Type B pancreatic cell (in vitro differentiated cells): ENCODE data around the gene RANBP3L. TPM values are rescaled to one million over a fixed set of nuclear protein-coding genes. Genes with fewer than 3 reads are reported as not detected.
"Not testable (repeated sequence)": the region's sequence is repeated elsewhere in the genome, so short reads cannot be mapped to it uniquely, and the experiment has no call there.

Source experiments
- DNase-seq: peaks from one replicate; pipeline ENCODE4 v3.0.0; 2021; ENCODE audit warnings: mixed read lengths; ENCODE audit not compliant: unreplicated experiment; ENCODE audit errors: extremely low spot score
- H3K27ac Mint-ChIP-seq: 2 replicates; pipeline ENCODE4 v1.8.0; 2021; ENCODE audit warnings: mild to moderate bottlenecking, mixed read lengths
- H3K27me3 Mint-ChIP-seq: 2 replicates; pipeline ENCODE4 v1.8.0; 2021; ENCODE audit warnings: mixed read lengths
- H3K36me3 Mint-ChIP-seq: 2 replicates; pipeline ENCODE4 v1.8.0; 2021; ENCODE audit warnings: mixed read lengths
- H3K4me1 Mint-ChIP-seq: one replicate; pipeline ENCODE4 v1.8.0; 2021; ENCODE audit warnings: mixed read lengths; ENCODE audit not compliant: unreplicated experiment
- H3K4me3 Mint-ChIP-seq: 2 replicates; pipeline ENCODE4 v1.8.0; 2021; ENCODE audit warnings: mild to moderate bottlenecking, mixed read lengths
- H3K9me3 Mint-ChIP-seq: 2 replicates; pipeline ENCODE4 v1.8.0; 2021; ENCODE audit warnings: mixed read lengths
- CTCF ChIP-seq: fragments of 200-600 bp; sonication (generic); conservative IDR thresholded peaks from 2 replicates; pipeline ENCODE4 v1.5.0; 2021; ENCODE audit warnings: antibody characterized with exemption, mild to moderate bottlenecking
- total RNA-seq: library from RNA; stranded (reverse); gene quantifications from 2 replicates; pipeline ENCODE4 v1.2.1, GENCODE V29; 2021; ENCODE audit warnings: low replicate concordance

Gene RANBP3L
- total RNA-seq, 1 donor from 2014 or later = 0.53 TPM

DNA sequence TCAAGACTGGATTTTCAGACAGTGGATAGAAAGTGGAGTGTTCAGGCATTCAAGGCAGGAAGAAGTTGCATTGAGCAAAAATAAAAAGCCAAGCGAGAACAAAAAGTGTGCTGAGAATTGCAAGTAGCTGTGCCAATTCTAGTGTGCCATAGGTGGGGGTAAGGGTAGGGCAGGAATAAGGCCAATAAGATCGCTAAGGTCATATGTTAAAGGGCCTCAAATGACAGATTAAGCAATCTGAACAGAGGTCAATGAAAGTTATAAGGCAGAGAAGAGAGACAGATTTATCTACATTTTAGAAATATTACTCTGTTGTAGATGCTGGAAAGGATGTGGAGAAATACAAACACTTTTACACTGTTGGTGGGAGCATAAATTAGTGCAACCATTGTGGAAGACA lies 96.4 kb downstream of the RANBP3L start:
- no peak overlapping the region for H3K4me3 Mint-ChIP-seq
- no peak overlapping the region for H3K27ac Mint-ChIP-seq
- H3K27me3 Mint-ChIP-seq = no peaks in the 10 kb centered on the region
- no peaks in the 10 kb centered on the region for H3K9me3 Mint-ChIP-seq
- no peak for TF ChIP-seq CTCF
- no peak for DNase-seq
- H3K4me1 Mint-ChIP-seq = no peaks in the 10 kb centered on the region
- H3K36me3 Mint-ChIP-seq = peaks cover 23% of the 10 kb centered on the region

DNA sequence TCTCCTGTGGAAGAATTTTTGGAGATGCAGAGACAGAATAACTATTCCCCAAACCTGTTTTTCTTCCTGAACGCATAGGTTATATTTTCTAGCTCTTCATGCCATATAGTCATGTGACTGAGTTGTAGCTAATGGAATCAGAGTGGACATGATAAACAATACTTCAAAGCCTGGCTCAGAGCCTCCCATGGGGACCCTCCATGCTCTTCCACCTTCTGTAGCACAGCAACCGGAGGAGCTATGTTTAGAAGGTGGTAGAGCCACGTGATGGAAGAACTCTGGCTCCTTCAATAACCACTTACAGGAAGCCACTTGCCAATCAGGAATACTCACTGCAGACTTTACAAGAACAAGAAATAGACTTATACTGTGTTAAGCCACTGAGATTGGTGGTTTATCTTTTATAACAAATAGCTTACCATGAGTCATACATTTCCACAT lies 99.2 kb downstream of the RANBP3L start:
- H3K36me3 Mint-ChIP-seq = peaks cover 24% of the 10 kb centered on the region
- TF ChIP-seq CTCF = no peak
- no peaks in the 10 kb centered on the region for H3K9me3 Mint-ChIP-seq
- H3K27ac Mint-ChIP-seq = no peak overlapping the region
- no peaks in the 10 kb centered on the region for H3K4me1 Mint-ChIP-seq
- H3K4me3 Mint-ChIP-seq = no peak overlapping the region
- DNase-seq = no peak
- no peaks in the 10 kb centered on the region for H3K27me3 Mint-ChIP-seq

- no peaks in the 10 kb centered on the region for H3K4me1 Mint-ChIP-seq
- H3K9me3 Mint-ChIP-seq = no peaks in the 10 kb centered on the region
- no peak overlapping the region for H3K27ac Mint-ChIP-seq
- no peak for TF ChIP-seq CTCF
- no peaks in the 10 kb centered on the region for H3K27me3 Mint-ChIP-seq
- DNase-seq = no peak
- no peak overlapping the region for H3K4me3 Mint-ChIP-seq
- peaks cover 26% of the 10 kb centered on the region for H3K36me3 Mint-ChIP-seq
These were observed 101.2 kb downstream of the RANBP3L start for GRCh38 chr5:36200513-36200912.

- H3K4me1 Mint-ChIP-seq = no peaks in the 10 kb centered on the region
- H3K36me3 Mint-ChIP-seq = peaks cover 21% of the 10 kb centered on the region
- TF ChIP-seq CTCF = no peak
These were observed 102.1 kb downstream of the RANBP3L start for GRCh38 chr5:36199620-36200019.

GRCh38 chr5:36198783-36199182 lies 102.9 kb downstream of the RANBP3L start:
- DNase-seq, H3K4me3 Mint-ChIP-seq, H3K9me3 Mint-ChIP-seq, H3K27ac Mint-ChIP-seq, H3K27me3 Mint-ChIP-seq, H3K4me1 Mint-ChIP-seq: not testable (repeated sequence)
- peaks cover 21% of the 10 kb centered on the region for H3K36me3 Mint-ChIP-seq

More at GRCh38 chr5:36199620-36200019, 102.1 kb downstream of the RANBP3L start:
- Mint-ChIP-seq H3K4me3 (no peak overlapping the region), H3K27me3 (no peaks in the 10 kb centered on the region), H3K9me3 (no peaks in the 10 kb centered on the region), H3K27ac (no peak overlapping the region)
- DNase-seq = no peak

Other genes with a start within 250 kb of the RANBP3L start
- gene UGT3A2, start 235.0 kb downstream of the RANBP3L start, total RNA-seq = 0.86 and 2.3 TPM in 2 replicates
- 7.9 and 9.9 TPM in 2 replicates for gene LMBRD2, start 150.0 kb downstream of the RANBP3L start, total RNA-seq
- gene SKP2, start 149.8 kb downstream of the RANBP3L start, total RNA-seq = 78.3 and 98.4 TPM in 2 replicates
- 27.2 and 38.4 TPM in 2 replicates for gene NADK2, start 60.0 kb downstream of the RANBP3L start, total RNA-seq